ENCODE measurements around the gene ZNF579. TPM values are rescaled to one million over a fixed set of nuclear protein-coding genes. Genes with fewer than 3 reads are reported as not detected.

ZNF579 gene
- total and polyA plus RNA-seq, 2 donors (not counting 3 experiments of a cell fraction or from before 2014, with no cell fraction given), result 11.6 to 15.7 TPM

DNA sequence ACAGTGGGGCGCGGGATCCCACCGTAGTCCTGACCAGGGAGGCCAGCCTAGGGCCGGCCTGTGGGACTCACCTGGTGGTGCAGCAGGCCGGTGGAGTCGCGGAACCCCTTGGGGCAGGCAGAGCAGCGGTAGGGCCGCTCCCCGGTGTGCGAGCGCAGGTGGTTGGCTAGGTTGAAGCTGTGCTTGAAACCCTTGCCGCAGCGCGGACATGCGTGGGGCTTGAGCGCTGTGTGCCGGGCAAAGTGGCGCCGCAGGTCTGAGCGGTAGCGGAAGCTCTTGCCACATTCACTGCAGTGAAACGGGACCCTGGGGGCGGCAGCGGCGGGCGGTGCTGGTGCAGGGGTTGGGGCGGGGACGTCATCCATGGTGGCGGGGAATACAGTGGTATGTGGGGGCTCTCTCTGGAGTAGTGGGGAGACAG, 16.9 kb upstream of the ZNF579 start:
- TF ChIP-seq EZH2 (IDR thresholded peaks at IDR 0.05; ENCODE audit: borderline replicate concordance, low read depth, low read length, severe bottlenecking), result no peak
- TF ChIP-seq POLR2AphosphoS5 (IDR thresholded peaks at IDR 0.05; ENCODE audit: insufficient read depth, low read depth, low read length), result no peak
- no peak for TF ChIP-seq MYC (IDR thresholded peaks at IDR 0.05; ENCODE audit: low read depth, low read length)
- TF ChIP-seq MAX (IDR thresholded peaks at IDR 0.05; ENCODE audit: insufficient read depth, insufficient read length), result no peak
- TF ChIP-seq, protein P1, sequence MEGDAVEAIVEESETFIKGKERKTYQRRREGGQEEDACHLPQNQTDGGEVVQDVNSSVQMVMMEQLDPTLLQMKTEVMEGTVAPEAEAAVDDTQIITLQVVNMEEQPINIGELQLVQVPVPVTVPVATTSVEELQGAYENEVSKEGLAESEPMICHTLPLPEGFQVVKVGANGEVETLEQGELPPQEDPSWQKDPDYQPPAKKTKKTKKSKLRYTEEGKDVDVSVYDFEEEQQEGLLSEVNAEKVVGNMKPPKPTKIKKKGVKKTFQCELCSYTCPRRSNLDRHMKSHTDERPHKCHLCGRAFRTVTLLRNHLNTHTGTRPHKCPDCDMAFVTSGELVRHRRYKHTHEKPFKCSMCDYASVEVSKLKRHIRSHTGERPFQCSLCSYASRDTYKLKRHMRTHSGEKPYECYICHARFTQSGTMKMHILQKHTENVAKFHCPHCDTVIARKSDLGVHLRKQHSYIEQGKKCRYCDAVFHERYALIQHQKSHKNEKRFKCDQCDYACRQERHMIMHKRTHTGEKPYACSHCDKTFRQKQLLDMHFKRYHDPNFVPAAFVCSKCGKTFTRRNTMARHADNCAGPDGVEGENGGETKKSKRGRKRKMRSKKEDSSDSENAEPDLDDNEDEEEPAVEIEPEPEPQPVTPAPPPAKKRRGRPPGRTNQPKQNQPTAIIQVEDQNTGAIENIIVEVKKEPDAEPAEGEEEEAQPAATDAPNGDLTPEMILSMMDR (IDR thresholded peaks at IDR 0.05; ENCODE audit: extremely low read depth in 1 of 2, insufficient read depth in 1 of 2, low read depth in 1 of 2, low read length in 2 of 2), result no peak
- no peak for TF ChIP-seq GATA2 (IDR thresholded peaks at IDR 0.05; ENCODE audit: insufficient read depth, insufficient read length, low read depth, low read length)
- TF ChIP-seq FOS (IDR thresholded peaks at IDR 0.05; ENCODE audit: borderline replicate concordance, insufficient read depth, low read length), result no peak
- no peak for TF ChIP-seq POLR2A (IDR thresholded peaks at IDR 0.05; ENCODE audit: low read depth, low read length)
- TF ChIP-seq JUN (IDR thresholded peaks at IDR 0.05; ENCODE audit: borderline replicate concordance, insufficient read depth, insufficient read length, low read depth), result no peak
- Histone ChIP-seq H3K9me3 (replicated peaks; ENCODE audit: control insufficient read depth, insufficient read depth, low read length) (no peaks in the 10 kb centered on the region), H3K9ac (replicated peaks; ENCODE audit: extremely low read depth, insufficient read depth, low read length) (no peak overlapping the region), H3K9me1 (replicated peaks; ENCODE audit: control insufficient read depth, extremely low read depth, insufficient read depth, low read length) (no peaks in the 10 kb centered on the region), H3K4me1 (ENCODE audit: control insufficient read depth, extremely low read depth, insufficient read depth, low read length) (peaks cover 8% of the 10 kb centered on the region), H3K27me3 (ENCODE audit: control insufficient read depth in 2 of 2, insufficient read depth in 2 of 2, low read length in 2 of 2) (no peaks in the 10 kb centered on the region), H3K4me3 (replicated peaks in 1 of 3; ENCODE audit: insufficient read depth in 1 of 3, low read depth in 1 of 3, low read length in 3 of 3) (no peak overlapping the region), H2AFZ (ENCODE audit: low read depth, low read length) (no peak overlapping the region), H3K79me2 (ENCODE audit: control insufficient read depth, insufficient read depth, low read length) (peaks cover 2% of the 10 kb centered on the region), H3K4me2 (ENCODE audit: insufficient read depth, low read length) (no peak overlapping the region), H3K36me3 (ENCODE audit: control insufficient read depth in 2 of 2, extremely low read depth in 1 of 2, insufficient read depth in 2 of 2, low read length in 2 of 2) (peaks cover 3 to 14% of the 10 kb centered on the region in 2 experiments), H4K20me1 (replicated peaks; ENCODE audit: control insufficient read depth, extremely low read depth, insufficient read depth, low read length) (no peaks in the 10 kb centered on the region), H3K27ac (ENCODE audit: insufficient read depth, low read depth, low read length) (no peak overlapping the region)
- no peak for DNase-seq (ENCODE audit: low read depth, low spot score)
- intact Hi-C loops (cut with micrococcal nuclease) (no loop called here), dilution Hi-C loops (cut with MboI; ENCODE audit: extremely low pct_ligation_motif_present, low sequenced_read_pairs) (no loop called here)
- no TSS peak for BruUV-seq (replicated peaks)
- FAIRE-seq, result no peak
- CTCF ChIA-PET, result no interaction called here
- POLR2A ChIA-PET, result interaction anchor here (0.6 kb wide), 1 partner anchor 340 kb away, joined by 7 read pairs; no protein-coding TSS in a partner anchor
